Heart left ventricle (tissue), 16 donors: ENCODE data around the gene CSH2. TPM values are rescaled to one million over a fixed set of nuclear protein-coding genes. Genes with fewer than 3 reads are reported as not detected.
"Not testable (repeated sequence)": the region's sequence is repeated elsewhere in the genome, so short reads cannot be mapped to it uniquely, and the experiment has no call there.

Experiments
- ATAC-seq, 4 donors: fragments of 200-7000 bp; cut with Tn5 transposase; one replicate each; pipeline ENCODE4 v1.9.1; 2020 to 2022; ENCODE audit warnings: moderate library complexity in 4 of 4, mild to moderate bottlenecking in 3 of 4, moderate number of reproducible peaks in 1 of 4
- DNase-seq, 5 donors: peaks; one replicate each; pipeline ENCODE4 v3.0.0-alpha.2; 2020
- H3K27ac ChIP-seq, 12 donors: fragments of 200-600 bp; sonication (generic) in 4 of 12; one replicate each; pipeline versions ENCODE4 v1.5.0 to v1.8.0; 2016 to 2022; ENCODE audit warnings: mild to moderate bottlenecking in 2 of 12
- H3K27me3 ChIP-seq, 9 donors: fragments of 200-600 bp; sonication (generic) in 2 of 9; one replicate each; pipeline versions ENCODE4 v1.5.1 to v1.8.0; 2016 to 2022; ENCODE audit warnings: mild to moderate bottlenecking in 3 of 9
- H3K36me3 ChIP-seq, 9 donors: fragments of 200-600 bp; sonication (generic) in 2 of 9; one replicate each; pipeline versions ENCODE4 v1.5.0 to v1.8.0; 2018 to 2022; ENCODE audit warnings: mild to moderate bottlenecking in 2 of 9
- H3K4me1 ChIP-seq, 12 donors: fragments of 200-600 bp; sonication (generic) in 4 of 12; one replicate each; pipeline versions ENCODE4 v1.5.0 to v1.8.0; 2016 to 2022; ENCODE audit warnings: mild to moderate bottlenecking in 3 of 12
- H3K4me3 ChIP-seq, 12 donors: fragments of 200-600 bp; sonication (generic) in 4 of 12; one replicate each; pipeline versions ENCODE4 v1.5.0 to v1.8.0; 2017 to 2022; ENCODE audit warnings: mild to moderate bottlenecking in 9 of 12, moderate library complexity in 4 of 12
- H3K9me3 ChIP-seq, 12 donors: fragments of 200-600 bp; sonication (generic) in 4 of 12; one replicate each; pipeline versions ENCODE4 v1.5.0 to v1.8.0; 2016 to 2022; ENCODE audit warnings: mild to moderate bottlenecking in 1 of 12
- CTCF ChIP-seq, 12 donors: fragments of 200-600 bp; sonication (generic) in 4 of 12; IDR thresholded peaks; one replicate each; pipeline versions ENCODE4 v1.5.0 to v1.8.0; 2018 to 2022; ENCODE audit warnings: antibody characterized with exemption in 12 of 12, mild to moderate bottlenecking in 5 of 12
- WGBS, 4 donors: extraction: QIAGEN DNeasy Blood & Tissue Kit in 2 of 4; methylation state at CpG; one replicate each; pipeline versions ENCODE4 v1.1.5 to v1.1.7; 2013 to 2018; 5-methylcytosine and 5-hydroxymethylcytosine counted together
- intact Hi-C, 10 donors: fragments of 100-400 bp; cut with DNase I; formaldehyde crosslinking; loops; one replicate each; pipeline versions ENCODE4 v1.11.1 to v1.14.2; 2022
- polyA plus RNA-seq, 2 donors: library from polyadenylated mRNA; stranded (reverse); fragments of 200-250 nt; gene quantifications; one replicate each; pipeline ENCODE4 v1.2.3, GENCODE V29; 2013
- total RNA-seq, 9 donors: library from RNA; depleted of rRNA in 2 of 9; stranded (reverse); fragments of >200 nt in 2 of 9; fragmentation: NEBNext Ultra II Directional in 3 of 9; extraction: Animal tissue kit (Norgen Biotek cat#: 25700) in 3 of 9; gene quantifications; one replicate each; pipeline versions ENCODE4 v1.1.0 to v1.2.4, GENCODE V29; 2016 to 2023
- donor health status: ischemic (EF 13 %, LVEDD 7.1; RV severe dilation, severe dysfunction).
- donor health status: healthy with polysubstance abuse.
- donor health status: DM: no; HTN: yes; CAD: no.
- donor health status: DM: no; HTN: no; CAD: no.
- donor health status: ischemic (EF 25% LVEDD 6.9; RV normal size, moderate dysfunction).
- donor health status: ischemic (EF 25% LVEDD 5.7; RV mildly dilated, moderate dysfunction).
- donor health status: healthy.
- donor health status: DM: yes; HTN: yes; CAD: no.
- donor health status: ischemic (EF 35%, LVEDD 5.7; RV mildly dilated, moderate dysfunction).
- donor health status: nonischemic (EF 11% LVEDD 7.7; RV severe dilation, severe dysfunction).
- donor health status: DM: yes; HTN: yes; CAD: no.
- donor health status: PGD.
- donor health status: ischemic (EF 29% LVEDD 5.4; RV normal size, mild dysfunction).
- donor health status: nonischemic (EF 23%, LVEDD 6.1; RV moderate dilation, normal function).

Gene CSH2
- total and polyA plus RNA-seq, 11 donors = not detected

DNA sequence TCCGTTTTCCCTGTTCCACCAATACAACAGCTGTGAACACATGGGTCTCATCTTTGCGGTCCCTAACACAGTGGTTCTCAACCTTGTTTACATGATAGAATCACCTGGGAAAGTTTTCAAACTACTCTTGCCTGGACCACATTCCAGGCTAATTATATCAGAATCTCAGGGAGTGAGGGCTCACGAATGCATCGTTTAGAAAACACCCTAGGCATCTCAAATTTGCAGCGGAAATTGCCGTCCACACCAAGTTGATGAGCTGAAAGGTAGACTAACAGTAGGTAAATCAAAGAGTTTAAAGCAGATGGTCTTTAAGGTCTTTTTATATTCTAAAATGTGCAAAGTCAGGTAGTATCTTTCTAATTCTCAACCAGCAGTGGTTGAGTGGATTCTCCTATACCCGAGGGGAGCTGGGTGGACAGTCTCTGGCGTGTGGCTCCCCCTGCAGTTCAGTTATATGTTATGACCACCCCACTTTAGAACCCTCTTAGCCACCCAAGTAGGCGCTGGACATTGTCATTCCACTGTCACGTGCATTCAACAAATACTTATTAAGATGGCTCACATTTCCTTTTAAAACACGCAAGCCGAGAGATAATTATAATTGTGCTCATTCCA is 33.8 kb upstream of the CSH2 start:
- H3K4me3 ChIP-seq, DNase-seq, intact Hi-C loops, H3K4me1 ChIP-seq, H3K27ac ChIP-seq, H3K9me3 ChIP-seq, H3K36me3 ChIP-seq: not testable (repeated sequence)
- TF ChIP-seq CTCF (IDR thresholded peaks at IDR 0.05) = peak in 1 of 12 donors; percentile 17
- ATAC-seq = peak in 1 of 4 donors; percentile 40
- peaks cover 0 to 11% (median 0%) of the 10 kb centered on the region in 9 donors for H3K27me3 ChIP-seq
- 52 to 59% (median 58%) methylated on average over 10 to 12 of the region's 12 CpGs for WGBS, 4 donors

- H3K36me3 ChIP-seq, H3K9me3 ChIP-seq, intact Hi-C loops, DNase-seq, H3K4me1 ChIP-seq, H3K27ac ChIP-seq, H3K27me3 ChIP-seq, ATAC-seq, H3K4me3 ChIP-seq: not testable (repeated sequence)
- WGBS, 4 donors = 94 to 98% (median 95%) methylated on average over 8 of the region's 8 CpGs
These were observed 31.3 kb upstream of the CSH2 start for GRCh38 chr17:63904796-63905195.

DNA sequence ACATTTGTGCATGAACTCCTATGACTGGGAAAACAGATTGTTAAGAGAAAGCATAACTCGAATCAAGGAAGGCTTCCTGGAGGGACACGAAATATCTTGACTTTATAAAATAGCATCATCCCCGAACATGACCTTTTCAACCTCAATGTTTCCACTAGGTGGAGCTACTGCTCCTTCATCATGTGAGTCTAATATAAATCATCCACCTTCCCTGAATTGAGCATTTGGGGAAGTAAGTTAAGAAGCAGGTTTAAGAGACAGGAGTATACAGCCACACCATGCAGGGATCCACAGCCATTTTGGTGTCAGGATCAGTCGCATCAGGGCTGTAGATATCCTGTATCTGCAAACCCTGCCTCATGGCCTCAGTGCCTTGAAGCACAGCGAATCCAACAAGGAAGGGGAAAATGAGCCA is 30.3 kb upstream of the CSH2 start:
- H3K27me3 ChIP-seq, H3K27ac ChIP-seq, intact Hi-C loops, H3K36me3 ChIP-seq, H3K4me3 ChIP-seq, H3K9me3 ChIP-seq, H3K4me1 ChIP-seq, DNase-seq: not testable (repeated sequence)
- peak in 1 of 4 donors; percentile 38 for ATAC-seq
- TF ChIP-seq CTCF (IDR thresholded peaks at IDR 0.05) = peak; percentile 13 to 56 (median 34)
- WGBS, 4 donors = 29 to 34% (median 32%) methylated on average over 5 of the region's 5 CpGs

- WGBS, 4 donors = 75 to 93% (median 83%) methylated on average over 2 of the region's 2 CpGs
- ATAC-seq, H3K4me1 ChIP-seq, H3K27ac ChIP-seq, H3K9me3 ChIP-seq, H3K27me3 ChIP-seq, H3K4me3 ChIP-seq, intact Hi-C loops, DNase-seq, H3K36me3 ChIP-seq: not testable (repeated sequence)
These were observed 28.5 kb upstream of the CSH2 start for GRCh38 chr17:63901971-63902370.

DNA sequence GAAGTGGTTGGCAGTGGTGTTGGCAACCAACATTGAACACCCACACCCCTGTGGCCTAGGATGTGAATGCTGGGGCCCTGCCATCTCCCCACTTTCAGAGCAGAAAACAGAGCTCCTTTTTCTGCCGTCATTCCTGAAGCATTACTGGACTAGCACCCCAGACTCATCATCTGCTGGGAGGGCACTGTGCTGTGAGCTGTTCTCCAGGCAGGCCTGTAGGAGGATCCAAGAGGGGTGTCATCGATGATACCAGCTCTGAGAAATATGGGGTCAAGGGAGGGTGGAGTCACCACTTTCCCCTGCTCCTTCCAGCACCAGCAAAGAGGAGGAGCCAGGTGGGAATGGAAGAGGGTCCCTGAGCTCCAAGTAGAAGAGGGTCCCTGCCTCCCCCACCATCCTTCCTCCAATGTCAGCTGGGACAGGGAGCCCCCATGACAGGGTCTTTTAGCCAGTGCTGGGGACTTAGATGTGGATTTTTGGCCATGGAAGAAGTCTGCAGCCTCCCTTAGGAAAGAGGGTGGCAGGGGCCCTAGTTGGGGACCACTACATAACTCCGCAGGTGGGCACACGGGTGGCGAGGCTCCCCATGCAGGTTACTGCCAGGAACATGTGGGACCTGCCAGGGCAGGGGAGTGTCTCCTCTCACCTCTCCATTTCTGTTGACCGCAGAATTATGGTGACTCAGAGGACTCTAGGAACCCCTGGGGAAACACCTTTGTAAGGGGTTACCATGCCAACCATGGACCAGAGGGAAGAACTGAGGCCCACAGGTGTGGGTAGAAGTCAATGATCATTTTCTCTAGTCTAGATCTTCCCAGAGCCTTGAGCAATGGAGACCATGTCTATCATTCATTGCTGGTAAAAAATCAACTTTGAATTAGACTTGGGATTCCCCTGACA is 25.7 kb upstream of the CSH2 start:
- H3K27ac ChIP-seq, H3K4me1 ChIP-seq, DNase-seq, H3K9me3 ChIP-seq, intact Hi-C loops, H3K27me3 ChIP-seq, H3K36me3 ChIP-seq, H3K4me3 ChIP-seq: not testable (repeated sequence)
- ATAC-seq = peak in 1 of 4 donors; percentile 20
- WGBS, 4 donors = 87 to 95% (median 90%) methylated on average over 6 of the region's 6 CpGs

- intact Hi-C loops, H3K4me1 ChIP-seq, H3K9me3 ChIP-seq, DNase-seq, H3K27me3 ChIP-seq, ATAC-seq, H3K36me3 ChIP-seq, H3K27ac ChIP-seq, H3K4me3 ChIP-seq: not testable (repeated sequence)
- WGBS, 4 donors = 83 to 94% (median 85%) methylated on average over 6 to 10 of the region's 14 CpGs
These were observed 23.3 kb upstream of the CSH2 start, which contains the start of gene CSH1 for GRCh38 chr17:63896524-63897354. Gene CSH1, minus strand, starts transcription at chr17:63896574. Its CDS starts 63 bp downstream, at chr17:63896511.

DNA sequence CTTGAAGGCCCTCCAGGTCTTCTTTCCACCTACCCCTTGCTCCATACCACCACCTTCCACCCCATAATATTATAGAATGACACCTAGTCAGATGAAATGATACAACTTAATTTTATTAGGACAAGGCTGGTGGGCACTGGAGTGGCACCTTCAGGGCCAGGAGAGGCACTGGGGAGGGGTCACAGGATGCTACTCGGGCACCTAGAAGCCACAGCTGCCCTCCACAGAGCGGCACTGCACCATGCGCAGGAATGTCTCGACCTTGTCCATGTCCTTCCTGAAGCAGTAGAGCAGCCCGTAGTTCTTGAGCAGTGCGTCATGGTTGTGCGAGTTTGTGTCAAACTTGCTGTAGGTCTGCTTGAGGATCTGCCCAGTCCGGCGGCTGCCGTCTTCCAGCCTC is 21.3 kb upstream of the CSH2 start:
- H3K4me1 ChIP-seq, ATAC-seq, H3K27me3 ChIP-seq, intact Hi-C loops, H3K36me3 ChIP-seq, H3K27ac ChIP-seq, H3K4me3 ChIP-seq, H3K9me3 ChIP-seq, DNase-seq: not testable (repeated sequence)
- WGBS, 4 donors = 89 to 100% (median 97%) methylated on average over 2 to 10 of the region's 10 CpGs

GRCh38 chr17:63894021-63894420 is 20.5 kb upstream of the CSH2 start:
- H3K4me1 ChIP-seq, H3K27me3 ChIP-seq, ATAC-seq, DNase-seq, H3K9me3 ChIP-seq, H3K27ac ChIP-seq, H3K36me3 ChIP-seq, intact Hi-C loops, H3K4me3 ChIP-seq: not testable (repeated sequence)
- WGBS, 4 donors = 52 to 63% (median 57%) methylated on average over 2 to 3 of the region's 3 CpGs
